Aorta (tissue), 5 donors: ENCODE data around the gene MVK. TPM values are rescaled to one million over a fixed set of nuclear protein-coding genes. Genes with fewer than 3 reads are reported as not detected.

Experiments used
- ATAC-seq: fragments of 200-7000 bp; cut with Tn5 transposase; one replicate; pipeline ENCODE4 v1.9.1; 2022; ENCODE audit warnings: moderate library complexity; ENCODE audit not compliant: low FRiP score
- DNase-seq, 2 donors: peaks; one replicate each; pipeline ENCODE4 v3.0.0-alpha.2; 2020
- H3K27ac ChIP-seq, 2 donors: one replicate each; pipeline ENCODE4 v1.5.1; 2013; ENCODE audit warnings: low read length in 2 of 2, mild to moderate bottlenecking in 2 of 2, moderate library complexity in 2 of 2, control low read depth in 1 of 2, inconsistent platforms in 1 of 2, low read depth in 1 of 2
- H3K27me3 ChIP-seq, 2 donors: one replicate each; pipeline ENCODE4 v1.6.1; 2013; ENCODE audit warnings: control low read depth in 1 of 2, low read length in 1 of 2, mild to moderate bottlenecking in 1 of 2, moderate library complexity in 1 of 2; ENCODE audit not compliant: insufficient read depth in 2 of 2, control insufficient read depth in 1 of 2
- H3K36me3 ChIP-seq, 2 donors: one replicate each; pipeline ENCODE4 v1.6.1; 2013; ENCODE audit warnings: control low read depth in 1 of 2, low read length in 1 of 2, mild to moderate bottlenecking in 1 of 2; ENCODE audit not compliant: insufficient read depth in 2 of 2, control insufficient read depth in 1 of 2
- H3K4me1 ChIP-seq, 2 donors: one replicate each; pipeline ENCODE4 v1.6.1; 2013; ENCODE audit warnings: low read length in 2 of 2, control low read depth in 1 of 2, mild to moderate bottlenecking in 1 of 2, moderate library complexity in 1 of 2; ENCODE audit not compliant: insufficient read depth in 2 of 2, control insufficient read depth in 1 of 2
- H3K4me3 ChIP-seq, 2 donors: one replicate each; pipeline ENCODE4 v1.5.1; 2013; ENCODE audit warnings: low read length in 2 of 2, control low read depth in 1 of 2, mild to moderate bottlenecking in 1 of 2
- H3K9me3 ChIP-seq: one replicate; pipeline ENCODE4 v1.6.1; 2013; ENCODE audit warnings: mild to moderate bottlenecking, low read length; ENCODE audit not compliant: control insufficient read depth
- WGBS, 2 donors: extraction: QIAGEN DNeasy Blood & Tissue Kit; methylation state at CpG; one replicate each; pipeline ENCODE4 v1.1.7; 2013; 5-methylcytosine and 5-hydroxymethylcytosine counted together
- intact Hi-C, 2 donors: fragments of 100-400 bp; cut with DNase I; formaldehyde crosslinking; loops; one replicate each; pipeline versions ENCODE4 v1.14.2 to v1.15.0; 2022
- polyA plus RNA-seq, 2 donors: library from polyadenylated mRNA; stranded (reverse); fragments of 200-250 nt; gene quantifications; one replicate each; pipeline ENCODE4 v1.2.3, GENCODE V29; 2013
- total RNA-seq, 2 donors: library from RNA; stranded (reverse); fragmentation: NEBNext Ultra II Directional; extraction: Animal tissue kit (Norgen Biotek cat#: 25700); gene quantifications; one replicate each; pipeline ENCODE4 v1.2.1, GENCODE V29; 2021
- donor health status: healthy with polysubstance abuse.
- donor health status: Bipolar disorder and iron deficiency.
- donor health status: DM: no; HTN: no; CAD: no.
- donor health status: DM: no; HTN: no; CAD: no.
- donor health status: DM: yes; HTN: yes; CAD: no.

The MVK gene
- total and polyA plus RNA-seq, 4 donors, result 8.5 to 14.3 (median 12.5) TPM

DNA sequence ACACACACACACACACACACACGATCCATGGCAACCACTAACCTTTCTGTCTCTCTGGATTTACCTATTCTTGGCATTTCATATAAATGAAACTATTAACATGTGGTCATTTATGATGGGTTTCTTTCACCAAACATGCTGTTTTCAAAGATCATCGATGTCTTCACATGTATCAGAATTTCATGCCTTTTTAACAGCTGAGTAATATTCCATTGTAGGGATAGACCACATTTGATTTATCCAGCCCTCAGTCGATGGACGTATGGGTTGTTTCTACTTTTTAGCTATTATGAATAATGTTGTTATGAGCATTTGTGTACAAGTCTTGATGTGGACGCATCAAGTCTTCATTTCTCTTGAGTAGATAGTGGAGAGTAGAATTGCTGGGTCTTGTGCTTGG is 56.5 kb downstream of the MVK start:
- whole genome bisulfite sequencing, 2 donors, result 85 to 90% methylated on average over 5 of the region's 5 CpGs
- Histone ChIP-seq H3K27ac (no peak overlapping the region), H3K27me3 (no peaks in the 10 kb centered on the region), H3K9me3 (no peaks in the 10 kb centered on the region), H3K4me3 (no peak overlapping the region), H3K4me1 (no peaks in the 10 kb centered on the region), H3K36me3 (no peaks in the 10 kb centered on the region)
- ATAC-seq (no peak), DNase-seq (no peak)
- intact Hi-C loops, result no loop called here

DNA sequence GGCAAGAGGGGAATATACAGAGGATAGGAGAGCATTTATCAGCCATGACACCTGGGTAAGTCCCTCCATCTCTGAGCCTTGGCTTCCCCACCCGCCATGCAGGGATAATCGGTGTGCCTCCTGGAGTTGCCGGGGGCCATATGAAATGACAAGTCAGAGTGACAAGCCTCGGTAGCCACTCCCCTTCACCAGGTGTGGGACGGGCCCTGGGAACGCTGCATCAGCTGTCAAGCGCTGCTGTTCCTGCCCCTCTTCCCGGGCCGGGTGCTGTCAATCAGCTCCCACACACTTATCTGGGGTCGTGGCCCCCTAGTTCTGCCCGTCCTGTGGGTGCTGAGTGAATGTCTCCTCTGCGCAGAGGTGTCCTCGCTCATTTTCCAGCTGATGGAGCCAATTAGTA is 57.2 kb downstream of the MVK start:
- no peak for DNase-seq
- Histone ChIP-seq H3K9me3 (no peaks in the 10 kb centered on the region), H3K36me3 (no peaks in the 10 kb centered on the region), H3K4me1 (no peaks in the 10 kb centered on the region), H3K27me3 (no peaks in the 10 kb centered on the region), H3K27ac (no peak overlapping the region), H3K4me3 (no peak overlapping the region)
- intact Hi-C loops, result no loop called here
- no peak for ATAC-seq
- 41 to 42% methylated on average over 13 of the region's 13 CpGs for WGBS, 2 donors

DNA sequence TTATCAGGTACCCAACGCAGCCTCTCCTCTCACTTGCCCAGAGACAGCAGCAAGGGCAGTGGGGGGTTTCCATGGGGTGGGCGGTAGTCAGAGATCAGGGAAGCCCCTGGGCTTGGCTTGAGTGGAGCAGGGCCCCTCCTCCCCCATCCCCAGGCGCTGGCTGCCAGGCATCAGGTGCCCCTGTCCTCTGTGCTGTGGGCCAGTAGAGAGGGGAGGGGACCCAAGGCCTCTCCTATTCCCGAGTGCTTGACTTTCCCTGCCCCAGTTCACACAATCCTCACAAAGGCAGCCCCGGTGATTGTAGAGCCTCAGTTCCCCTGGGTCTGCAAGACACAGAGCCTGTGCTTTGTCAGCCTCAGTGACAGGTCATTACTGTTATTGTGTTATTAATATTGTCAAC is 57.7 kb downstream of the MVK start:
- intact Hi-C loops, result no loop called here

DNA sequence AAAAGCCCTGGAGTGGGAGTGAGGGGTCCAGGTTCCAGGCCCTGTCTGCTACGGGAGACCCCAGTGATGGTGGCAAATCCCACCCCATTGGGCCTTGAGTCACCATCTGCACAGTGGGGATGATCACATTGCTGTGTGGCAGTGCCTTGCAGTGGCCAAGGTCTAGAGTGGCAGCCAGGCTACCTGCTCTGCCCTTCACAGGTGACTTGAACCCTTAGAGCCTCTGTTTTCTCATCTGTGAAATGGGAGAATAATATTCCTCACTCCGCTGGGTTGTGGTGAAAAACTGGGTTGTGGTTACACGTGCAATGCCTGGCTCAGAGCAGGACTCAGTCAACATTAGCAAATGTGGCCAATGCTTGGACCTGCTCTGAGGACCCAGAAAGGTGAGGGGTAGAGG is 58.2 kb downstream of the MVK start:
- ATAC-seq, result no peak
- 75 to 80% methylated on average over 3 of the region's 3 CpGs for WGBS, 2 donors

More for the DNA sequence above, 57.7 kb downstream of the MVK start:
- ATAC-seq (no peak), DNase-seq (no peak)
- H3K27ac ChIP-seq, result no peak overlapping the region
- H3K27me3 ChIP-seq, result no peaks in the 10 kb centered on the region
- H3K9me3 ChIP-seq, result no peaks in the 10 kb centered on the region
- H3K4me1 ChIP-seq, result no peaks in the 10 kb centered on the region
- H3K36me3 ChIP-seq, result no peaks in the 10 kb centered on the region
- no peak overlapping the region for H3K4me3 ChIP-seq
- whole genome bisulfite sequencing, 2 donors, result 19 to 29% methylated on average over 5 of the region's 5 CpGs

DNA sequence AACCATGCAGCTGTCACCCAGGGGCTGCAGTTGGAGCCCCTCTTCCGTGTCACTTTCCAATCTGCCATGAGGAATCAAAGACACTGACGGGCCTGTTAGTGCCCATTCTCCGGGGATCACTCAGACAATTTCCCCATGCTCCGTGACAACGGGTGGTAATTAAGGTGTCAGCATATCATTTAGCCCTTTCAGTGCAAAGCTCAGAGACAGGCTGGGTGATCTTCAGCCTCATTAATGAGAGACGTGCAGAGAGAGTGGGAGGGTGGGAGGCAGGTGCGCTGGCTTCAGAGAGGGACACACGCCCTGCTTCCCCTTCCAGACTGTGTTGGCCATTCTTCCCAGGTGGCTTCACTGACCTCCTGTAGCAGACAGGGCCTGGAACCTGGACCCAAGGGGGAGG is 58.7 kb downstream of the MVK start:
- Histone ChIP-seq H3K27me3 (no peaks in the 10 kb centered on the region), H3K4me3 (no peak overlapping the region), H3K4me1 (no peaks in the 10 kb centered on the region), H3K27ac (no peak overlapping the region), H3K36me3 (no peaks in the 10 kb centered on the region), H3K9me3 (no peaks in the 10 kb centered on the region)
- WGBS, 2 donors, result 69 to 73% methylated on average over 8 of the region's 8 CpGs
- ATAC-seq (no peak), DNase-seq (no peak)
- intact Hi-C loops, result no loop called here

More for the DNA sequence above, 58.2 kb downstream of the MVK start:
- no peaks in the 10 kb centered on the region for H3K4me1 ChIP-seq
- intact Hi-C loops, result no loop called here
- no peak overlapping the region for H3K4me3 ChIP-seq
- no peak for DNase-seq
- no peaks in the 10 kb centered on the region for H3K27me3 ChIP-seq
- no peaks in the 10 kb centered on the region for H3K9me3 ChIP-seq
- no peaks in the 10 kb centered on the region for H3K36me3 ChIP-seq
- H3K27ac ChIP-seq, result no peak overlapping the region

DNA sequence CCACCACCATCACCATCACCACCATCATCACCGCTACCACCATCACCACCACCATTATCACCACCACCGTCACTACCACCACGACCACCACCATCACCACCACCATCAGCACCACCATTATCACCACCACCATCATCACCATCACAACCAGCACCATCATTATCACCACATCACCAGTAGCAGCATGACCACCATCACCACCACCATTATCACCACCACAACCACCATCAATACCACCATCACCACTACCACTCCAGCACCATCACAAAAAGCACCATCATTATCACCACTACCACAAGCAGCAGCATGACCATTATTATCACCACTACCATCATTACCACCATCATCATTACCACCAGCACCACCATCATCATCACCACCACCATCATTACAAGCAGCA is 62.1 kb downstream of the MVK start:
- no peaks in the 10 kb centered on the region for H3K4me1 ChIP-seq
- no peak overlapping the region for H3K4me3 ChIP-seq
- no peaks in the 10 kb centered on the region for H3K9me3 ChIP-seq
- ATAC-seq, result no peak
- no peaks in the 10 kb centered on the region for H3K27me3 ChIP-seq
- H3K36me3 ChIP-seq, result no peaks in the 10 kb centered on the region
- intact Hi-C loops, result no loop called here
- DNase-seq, result no peak
- WGBS, 2 donors, result 96 to 97% methylated on average over 3 of the region's 3 CpGs
- H3K27ac ChIP-seq, result no peak overlapping the region

DNA sequence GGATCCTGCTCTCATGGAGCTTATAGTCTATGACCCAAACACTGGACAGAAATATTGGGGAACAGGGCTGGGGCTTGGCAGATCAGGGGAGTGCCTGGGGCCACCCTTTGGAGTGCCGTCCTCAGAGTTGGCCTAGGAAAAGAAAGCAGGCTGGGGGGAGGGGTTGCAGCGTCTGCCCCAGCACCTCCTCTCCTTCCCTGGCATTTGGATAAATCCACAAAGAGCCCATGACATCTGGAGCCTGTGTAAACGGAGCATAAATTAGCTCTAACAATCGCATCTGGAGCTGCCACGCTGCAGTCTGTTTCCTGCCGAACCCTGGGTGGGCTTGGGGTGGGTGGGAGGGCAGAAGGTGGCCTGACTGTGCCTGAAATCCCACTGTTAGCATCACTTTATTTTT is 63.8 kb downstream of the MVK start:
- H3K27me3 ChIP-seq, result no peaks in the 10 kb centered on the region
- H3K4me3 ChIP-seq, result no peak overlapping the region
- no peak overlapping the region for H3K27ac ChIP-seq
- no peak for ATAC-seq
- no peaks in the 10 kb centered on the region for H3K36me3 ChIP-seq
- intact Hi-C loops, result no loop called here
- H3K4me1 ChIP-seq, result no peaks in the 10 kb centered on the region
- DNase-seq, result no peak
- H3K9me3 ChIP-seq, result no peaks in the 10 kb centered on the region
- WGBS, 2 donors, result 0 to 4% methylated on average over 6 of the region's 6 CpGs

DNA sequence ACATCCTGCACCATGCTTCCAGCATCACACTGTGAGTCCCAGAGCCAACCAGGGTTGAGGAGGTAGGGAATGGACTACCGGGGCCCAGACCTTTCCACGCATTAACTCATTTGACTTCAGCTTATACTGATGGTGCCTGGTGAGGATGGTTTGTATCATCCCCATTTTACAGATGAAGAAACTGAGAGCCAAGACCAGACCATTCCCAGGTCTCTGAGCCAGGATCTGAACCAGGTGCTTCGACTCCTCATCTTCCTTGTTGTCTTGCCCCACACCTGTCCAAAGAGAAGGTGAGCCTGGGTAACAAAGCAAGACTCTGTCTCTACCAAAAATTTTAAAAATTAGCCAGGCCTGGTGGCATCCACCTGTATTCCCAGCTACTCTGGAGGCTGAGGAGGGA is 64.4 kb downstream of the MVK start:
- Histone ChIP-seq H3K27me3 (no peaks in the 10 kb centered on the region), H3K4me1 (no peaks in the 10 kb centered on the region), H3K36me3 (no peaks in the 10 kb centered on the region), H3K27ac (no peak overlapping the region), H3K9me3 (no peaks in the 10 kb centered on the region), H3K4me3 (no peak overlapping the region)
- intact Hi-C loops, result no loop called here
- DNase-seq (no peak), ATAC-seq (no peak)
- 67 to 69% methylated on average over 3 of the region's 3 CpGs for WGBS, 2 donors

DNA sequence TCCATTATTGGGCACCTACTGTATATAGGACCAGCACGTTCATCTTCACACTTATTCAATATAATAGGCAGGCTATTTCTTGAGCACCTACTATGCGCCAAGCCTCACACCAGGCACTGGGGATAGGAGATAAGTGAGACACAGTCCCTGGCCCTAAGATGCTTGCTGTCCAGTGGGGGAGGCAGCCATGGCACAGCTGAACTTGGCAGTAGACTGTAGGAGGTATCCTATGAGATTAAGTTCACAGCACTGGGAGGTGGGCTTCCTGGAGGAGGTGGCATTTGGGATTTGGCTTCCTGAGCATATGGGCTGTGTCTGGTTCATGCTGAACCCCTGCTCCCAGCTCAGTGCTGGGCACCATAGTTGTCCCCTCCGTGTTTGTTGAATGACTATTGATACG is 65.1 kb downstream of the MVK start:
- Histone ChIP-seq H3K4me3 (no peak overlapping the region), H3K9me3 (no peaks in the 10 kb centered on the region), H3K27me3 (no peaks in the 10 kb centered on the region), H3K27ac (no peak overlapping the region), H3K4me1 (no peaks in the 10 kb centered on the region), H3K36me3 (no peaks in the 10 kb centered on the region)
- DNase-seq (no peak), ATAC-seq (no peak)
- intact Hi-C loops, result no loop called here
- WGBS, 2 donors, result 76 to 93% methylated on average over 4 of the region's 4 CpGs
